Measurements from ENCODE around the gene CCDC88C. TPM values are rescaled to one million over a fixed set of nuclear protein-coding genes. Genes with fewer than 3 reads are reported as not detected.

Gene CCDC88C
- total RNA-seq, 2 donors from 2014 or later = 32.5 to 54.4 TPM

DNA sequence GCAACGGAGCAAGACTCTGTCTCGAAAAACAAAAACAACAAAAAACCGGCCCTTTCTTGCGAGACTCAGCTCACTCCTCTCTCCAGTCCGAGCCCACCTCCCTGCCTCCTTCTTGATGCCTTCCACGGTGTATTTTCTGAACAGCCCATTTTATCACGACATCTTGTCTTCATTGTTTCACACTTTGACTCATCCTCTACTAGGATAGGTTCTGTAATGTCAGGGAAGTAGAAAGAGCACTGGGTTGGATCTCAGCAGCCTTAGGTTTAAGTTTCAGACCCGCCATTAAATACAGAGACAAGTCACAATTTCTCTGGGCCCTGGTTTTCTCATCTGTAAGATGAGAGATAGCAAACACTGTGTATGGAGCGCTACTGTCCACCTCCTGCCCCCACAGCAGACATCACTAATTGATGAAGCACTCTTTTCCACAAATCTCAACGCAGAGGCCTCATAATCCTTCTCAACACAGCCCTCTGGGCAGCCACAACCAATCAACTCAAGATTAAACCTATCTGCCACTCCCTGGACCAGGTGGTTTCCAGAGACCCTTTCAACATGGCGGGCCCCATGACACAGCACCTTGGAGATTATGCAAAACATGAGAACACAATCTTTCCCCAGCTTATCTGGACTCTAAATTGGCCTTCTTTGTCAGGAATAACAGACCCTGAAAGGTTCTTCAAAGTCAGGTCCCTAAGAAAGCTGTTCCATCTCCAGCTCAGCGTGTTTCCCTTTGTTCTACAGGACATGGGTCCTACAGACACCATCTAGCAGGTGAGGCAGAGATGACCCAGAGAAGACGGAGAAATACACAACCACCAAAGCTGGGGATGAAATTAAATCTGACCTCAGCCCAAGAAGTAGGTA is 35.6 kb downstream of the CCDC88C start:
- WGBS = 92% methylated on average over 13 of the region's 13 CpGs
- Histone ChIP-seq H3K4me1 (replicated peaks) (peaks cover 32% of the 10 kb centered on the region), H3K27ac (peak overlapping the region; percentile 82 to 88), H3K4me3 (no peak overlapping the region), H3K9me3 (no peaks in the 10 kb centered on the region), H3K36me3 (no peaks in the 10 kb centered on the region), H3K27me3 (replicated peaks; ENCODE audit: insufficient read depth) (no peaks in the 10 kb centered on the region)
- no peak for DNase-seq (ENCODE audit: low spot score)
- TF ChIP-seq, protein P1, sequence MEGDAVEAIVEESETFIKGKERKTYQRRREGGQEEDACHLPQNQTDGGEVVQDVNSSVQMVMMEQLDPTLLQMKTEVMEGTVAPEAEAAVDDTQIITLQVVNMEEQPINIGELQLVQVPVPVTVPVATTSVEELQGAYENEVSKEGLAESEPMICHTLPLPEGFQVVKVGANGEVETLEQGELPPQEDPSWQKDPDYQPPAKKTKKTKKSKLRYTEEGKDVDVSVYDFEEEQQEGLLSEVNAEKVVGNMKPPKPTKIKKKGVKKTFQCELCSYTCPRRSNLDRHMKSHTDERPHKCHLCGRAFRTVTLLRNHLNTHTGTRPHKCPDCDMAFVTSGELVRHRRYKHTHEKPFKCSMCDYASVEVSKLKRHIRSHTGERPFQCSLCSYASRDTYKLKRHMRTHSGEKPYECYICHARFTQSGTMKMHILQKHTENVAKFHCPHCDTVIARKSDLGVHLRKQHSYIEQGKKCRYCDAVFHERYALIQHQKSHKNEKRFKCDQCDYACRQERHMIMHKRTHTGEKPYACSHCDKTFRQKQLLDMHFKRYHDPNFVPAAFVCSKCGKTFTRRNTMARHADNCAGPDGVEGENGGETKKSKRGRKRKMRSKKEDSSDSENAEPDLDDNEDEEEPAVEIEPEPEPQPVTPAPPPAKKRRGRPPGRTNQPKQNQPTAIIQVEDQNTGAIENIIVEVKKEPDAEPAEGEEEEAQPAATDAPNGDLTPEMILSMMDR (IDR thresholded peaks at IDR 0.05) = no peak
- no peak for TF ChIP-seq POLR2AphosphoS5 (IDR thresholded peaks at IDR 0.05)
- no peak for TF ChIP-seq POLR2A (IDR thresholded peaks at IDR 0.05)
- intact Hi-C loops (cut with DNase I) = no loop called here

DNA sequence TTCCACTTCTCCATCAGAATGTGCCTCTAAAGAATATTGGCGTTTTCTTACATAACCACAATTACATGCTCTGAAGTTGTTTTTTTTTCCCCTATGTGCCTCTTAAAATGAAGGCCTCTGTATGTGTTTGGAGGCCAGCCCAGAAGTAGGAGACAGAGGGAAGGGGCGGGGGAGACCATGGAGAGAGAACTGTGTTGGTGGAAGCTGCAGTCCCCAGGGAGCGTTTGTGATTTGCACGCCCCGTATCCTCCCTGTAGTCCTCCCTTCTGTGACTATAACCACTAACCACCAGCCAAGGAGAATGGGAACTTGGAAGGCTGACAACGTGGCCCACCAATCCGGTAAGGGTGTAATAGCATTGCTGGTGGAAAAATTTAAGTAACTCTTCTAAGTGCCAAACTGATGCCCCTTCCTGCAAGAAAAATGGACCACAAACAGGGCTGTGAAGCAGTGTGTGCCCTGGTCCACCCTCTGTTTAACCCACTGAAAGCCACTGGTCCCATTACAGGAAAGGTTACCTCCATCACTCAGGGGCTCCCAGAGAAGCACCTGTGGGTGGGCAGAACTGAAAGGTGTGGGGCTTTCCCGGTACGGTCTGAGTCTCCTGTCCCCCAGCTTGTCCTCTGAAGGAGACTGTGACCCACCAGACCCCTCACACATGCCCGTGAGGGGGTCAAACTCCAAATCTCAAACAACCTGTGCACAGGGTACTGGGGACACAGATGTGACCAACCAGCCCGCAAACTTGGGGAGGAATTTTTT is 36.8 kb downstream of the CCDC88C start:
- WGBS = 42% methylated on average over 11 of the region's 11 CpGs
- Histone ChIP-seq H3K4me3 (no peak overlapping the region), H3K27me3 (replicated peaks; ENCODE audit: insufficient read depth) (no peaks in the 10 kb centered on the region), H3K36me3 (no peaks in the 10 kb centered on the region), H3K9me3 (no peaks in the 10 kb centered on the region), H3K4me1 (replicated peaks) (peaks cover 34% of the 10 kb centered on the region), H3K27ac (peak overlapping the region; percentile 1 to 29)
- DNase-seq (ENCODE audit: low spot score) = no peak
- intact Hi-C loops (cut with DNase I) = no loop called here
- TF ChIP-seq POLR2AphosphoS5 (IDR thresholded peaks at IDR 0.05) = peak; percentile 6
- no peak for TF ChIP-seq POLR2A (IDR thresholded peaks at IDR 0.05)

DNA sequence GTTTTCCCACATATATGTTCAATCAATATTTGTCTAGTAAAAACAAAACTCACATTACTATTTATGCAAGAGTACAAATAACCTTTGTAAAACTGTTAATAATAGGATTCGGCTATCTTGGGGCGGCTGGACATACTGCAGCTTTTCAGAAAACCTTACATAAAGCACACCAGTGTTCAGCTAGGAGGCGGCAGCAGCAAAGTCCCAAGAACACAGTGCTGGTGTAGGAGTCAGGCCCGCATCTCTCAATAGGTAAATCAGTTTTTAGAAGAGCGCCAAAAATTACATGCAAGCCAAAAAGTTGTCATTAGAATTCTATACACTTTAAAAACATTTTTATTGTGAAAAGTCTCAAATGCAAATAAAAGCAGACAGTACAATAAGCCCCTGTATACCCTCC is 37.5 kb downstream of the CCDC88C start:
- intact Hi-C loops (cut with DNase I) = no loop called here
- no peak for DNase-seq (ENCODE audit: low spot score)
- Histone ChIP-seq H3K27me3 (replicated peaks; ENCODE audit: insufficient read depth) (no peaks in the 10 kb centered on the region), H3K4me1 (replicated peaks) (peaks cover 37% of the 10 kb centered on the region), H3K36me3 (no peaks in the 10 kb centered on the region), H3K27ac (peak overlapping the region; percentile 29 to 47), H3K4me3 (no peak overlapping the region), H3K9me3 (no peaks in the 10 kb centered on the region)
- WGBS = 52% methylated on average over 5 of the region's 5 CpGs
- TF ChIP-seq POLR2A (IDR thresholded peaks at IDR 0.05) = no peak
- TF ChIP-seq, protein P1 (IDR thresholded peaks at IDR 0.05) = peak in 1 of 4 experiments; percentile 19

DNA sequence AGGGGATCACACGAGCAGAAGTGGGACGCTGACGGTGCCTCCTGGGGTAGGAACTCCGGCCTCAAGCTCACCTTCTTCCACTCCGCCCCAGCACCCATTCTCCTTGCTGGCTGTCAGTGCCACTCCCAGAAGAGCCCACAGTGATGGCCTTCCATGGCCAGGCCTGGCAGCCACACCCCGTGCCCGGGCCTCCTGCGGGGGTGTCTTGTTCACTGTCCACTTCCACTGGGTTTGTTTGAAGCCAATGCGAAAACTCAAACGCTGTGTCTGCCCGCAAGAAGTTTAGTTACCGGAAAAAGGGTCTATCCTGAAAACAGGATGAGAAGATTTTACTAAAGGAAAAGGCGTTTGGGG is 38.1 kb downstream of the CCDC88C start:
- DNase-seq (ENCODE audit: low spot score) = no peak
- no peaks in the 10 kb centered on the region for H3K27me3 ChIP-seq (replicated peaks; ENCODE audit: insufficient read depth)
- peak overlapping the region; percentile 29 to 47 for H3K27ac ChIP-seq
- no peaks in the 10 kb centered on the region for H3K9me3 ChIP-seq
- intact Hi-C loops (cut with DNase I) = no loop called here
- WGBS = 87% methylated on average over 9 of the region's 13 CpGs
- H3K4me3 ChIP-seq = no peak overlapping the region
- no peaks in the 10 kb centered on the region for H3K36me3 ChIP-seq
- H3K4me1 ChIP-seq (replicated peaks) = peaks cover 37% of the 10 kb centered on the region
- TF ChIP-seq POLR2AphosphoS5 (IDR thresholded peaks at IDR 0.05) (no peak), POLR2A (IDR thresholded peaks at IDR 0.05) (no peak)
- TF ChIP-seq, protein P1 (IDR thresholded peaks at IDR 0.05) = no peak

DNA sequence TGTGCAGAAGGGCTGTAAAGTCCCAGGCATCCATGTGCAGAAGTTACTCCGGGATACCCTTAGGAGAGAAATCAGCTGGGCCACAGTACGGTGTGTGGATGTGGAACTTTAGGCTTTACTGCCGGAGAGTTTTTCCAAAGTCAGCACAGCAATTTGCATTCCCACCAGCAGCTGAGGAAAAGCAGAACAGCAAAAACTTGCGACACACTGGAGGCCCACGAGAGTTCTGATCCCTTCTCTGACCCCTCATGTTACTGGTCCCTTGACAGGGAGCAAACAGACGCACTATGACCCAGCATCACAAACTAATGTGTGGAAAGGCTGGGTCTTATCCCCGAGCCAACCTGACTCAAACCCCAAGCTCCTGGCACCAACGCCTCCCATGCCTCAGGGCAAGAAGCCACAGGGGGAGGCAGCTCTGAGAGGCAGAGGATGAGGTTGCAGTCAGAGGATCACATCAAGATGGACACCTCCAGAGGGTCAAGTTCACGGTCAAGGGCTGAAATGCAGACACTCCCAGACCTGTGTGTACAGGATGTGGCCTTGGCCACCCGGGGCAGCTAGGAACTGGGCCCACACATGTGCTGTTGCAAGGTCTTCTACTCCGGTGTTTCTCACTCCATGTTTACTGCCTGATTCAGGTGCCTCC is 38.6 kb downstream of the CCDC88C start:
- no peak for DNase-seq (ENCODE audit: low spot score)
- Histone ChIP-seq H3K27me3 (replicated peaks; ENCODE audit: insufficient read depth) (no peaks in the 10 kb centered on the region), H3K36me3 (no peaks in the 10 kb centered on the region), H3K4me3 (no peak overlapping the region), H3K4me1 (replicated peaks) (peaks cover 41% of the 10 kb centered on the region), H3K27ac (peak overlapping the region; percentile 8 to 29), H3K9me3 (no peaks in the 10 kb centered on the region)
- 72% methylated on average over 10 of the region's 11 CpGs for WGBS
- intact Hi-C loops (cut with DNase I) = no loop called here
- no peak for TF ChIP-seq POLR2A (IDR thresholded peaks at IDR 0.05)
- TF ChIP-seq POLR2AphosphoS5 (IDR thresholded peaks at IDR 0.05) = no peak
- TF ChIP-seq, protein P1 (IDR thresholded peaks at IDR 0.05) = no peak

All from prostate gland (tissue), 2 donors.